Neuronal stem cell (in vitro differentiated cells): ENCODE results near the gene HPCAL4.
A peak's percentile ranks its signal among the peaks of the same experiment; 100 is the strongest.

Experiments
- DNase-seq: peaks from one replicate; pipeline ENCODE4 v3.0.0-alpha.2; 2013; ENCODE audit warnings: low spot score
- H2AFZ ChIP-seq: one replicate; pipeline ENCODE4 v1.6.1; 2013; ENCODE audit warnings: mild to moderate bottlenecking, low read length, inconsistent platforms
- H2AK5ac ChIP-seq: 2 replicates; pipeline ENCODE4 v1.6.1; 2013; ENCODE audit warnings: low read depth, mild to moderate bottlenecking, inconsistent platforms, low read length, moderate library complexity, mixed read lengths
- H2BK120ac ChIP-seq: 2 replicates; pipeline ENCODE4 v1.6.1; 2013; ENCODE audit warnings: low read depth, mild to moderate bottlenecking, inconsistent platforms, low read length, moderate library complexity, mixed read lengths
- H2BK12ac ChIP-seq: one replicate; pipeline ENCODE4 v1.6.1; 2013; ENCODE audit warnings: low read length, inconsistent platforms
- H2BK15ac ChIP-seq: 2 replicates; pipeline ENCODE4 v1.6.1; 2013; ENCODE audit warnings: mild to moderate bottlenecking, low read length, inconsistent platforms, mixed read lengths
- H2BK5ac ChIP-seq: one replicate; pipeline ENCODE4 v1.6.1; 2013; ENCODE audit warnings: inconsistent platforms, mild to moderate bottlenecking, low read length, moderate library complexity
- H3K14ac ChIP-seq: one replicate; pipeline ENCODE4 v1.6.1; 2013; ENCODE audit warnings: low read length, inconsistent platforms
- H3K18ac ChIP-seq: 2 replicates; pipeline ENCODE4 v1.6.1; 2013; ENCODE audit warnings: low read length, inconsistent platforms
- H3K23ac ChIP-seq: 2 replicates; pipeline ENCODE4 v1.6.1; 2013; ENCODE audit warnings: low read depth, mild to moderate bottlenecking, mixed read lengths, low read length, inconsistent platforms; ENCODE audit not compliant: poor library complexity
- H3K27ac ChIP-seq: replicated peaks from 3 replicates; pipeline ENCODE4 v1.5.1; 2013; ENCODE audit warnings: low read length, inconsistent platforms
- H3K27me3 ChIP-seq, 3 experiments: 2 replicates each; pipeline ENCODE4 v1.6.1; 2013; ENCODE audit warnings: low read length in 3 of 3, mild to moderate bottlenecking in 2 of 3, inconsistent platforms in 1 of 3, low read depth in 1 of 3, mixed read lengths in 1 of 3, moderate library complexity in 1 of 3; ENCODE audit not compliant: control insufficient read depth in 3 of 3, insufficient read depth in 3 of 3
- H3K36me3 ChIP-seq, 2 donors: replicated peaks in 1 of 2; 2 replicates each; pipeline ENCODE4 v1.6.1; 2013; ENCODE audit warnings: low read length in 2 of 2; ENCODE audit not compliant: control insufficient read depth in 2 of 2, insufficient read depth in 2 of 2
- H3K4ac ChIP-seq: 2 replicates; pipeline ENCODE4 v1.6.1; 2013; ENCODE audit warnings: inconsistent platforms, mild to moderate bottlenecking, low read length, moderate library complexity
- H3K4me1 ChIP-seq, 2 donors: 1 replicate in 1 of 2; 2 replicates in 1 of 2; pipeline ENCODE4 v1.6.1; 2013; ENCODE audit warnings: low read length in 2 of 2, low read depth in 1 of 2; ENCODE audit not compliant: control insufficient read depth in 2 of 2, insufficient read depth in 1 of 2
- H3K4me2 ChIP-seq: one replicate; pipeline ENCODE4 v1.6.1; 2013; ENCODE audit warnings: mild to moderate bottlenecking, low read length, inconsistent platforms; ENCODE audit not compliant: insufficient read depth, poor library complexity, severe bottlenecking
- H3K4me3 ChIP-seq, 2 donors: 2 replicates each; pipeline ENCODE4 v1.5.1; 2013; ENCODE audit warnings: low read length in 2 of 2, mild to moderate bottlenecking in 2 of 2, inconsistent platforms in 1 of 2, moderate library complexity in 1 of 2
- H3K79me1 ChIP-seq: one replicate; pipeline ENCODE4 v1.6.1; 2013; ENCODE audit warnings: low read depth, mild to moderate bottlenecking, inconsistent platforms, low read length, moderate library complexity
- H3K9ac ChIP-seq: one replicate; pipeline ENCODE4 v1.6.1; 2013; ENCODE audit warnings: mild to moderate bottlenecking, low read depth, low read length, inconsistent platforms; ENCODE audit not compliant: poor library complexity
- H3K9me3 ChIP-seq, 2 donors: replicated peaks in 1 of 2; 2 replicates each; pipeline versions ENCODE3 to v1.6.1; 2013; ENCODE audit warnings: low read length in 2 of 2, mild to moderate bottlenecking in 2 of 2, inconsistent platforms in 1 of 2, low read depth in 1 of 2, mixed read lengths in 1 of 2, moderate library complexity in 1 of 2; ENCODE audit not compliant: control insufficient read depth in 2 of 2, insufficient read depth in 1 of 2
- H4K8ac ChIP-seq: one replicate; pipeline ENCODE4 v1.6.1; 2013; ENCODE audit warnings: low read depth, mild to moderate bottlenecking, inconsistent platforms, low read length, moderate library complexity
- H4K91ac ChIP-seq: one replicate; pipeline ENCODE4 v1.6.1; 2013; ENCODE audit warnings: low read length, low read depth, mild to moderate bottlenecking, inconsistent platforms; ENCODE audit not compliant: poor library complexity
- WGBS, 2 donors: extraction: QIAGEN DNeasy Blood & Tissue Kit; methylation state at CpG; one replicate each; pipeline ENCODE4 v1.1.7; 2013; ENCODE audit warnings: missing lambda C conversion rate in 2 of 2, mixed read lengths in 1 of 2; ENCODE audit not compliant: insufficient read length in 2 of 2, insufficient replicate concordance in 1 of 2; ENCODE audit errors: extremely low coverage in 2 of 2; 5-methylcytosine and 5-hydroxymethylcytosine counted together

The HPCAL4 gene

GRCh38 chr1:39633422-39633821, 57.8 kb downstream of the HPCAL4 start:
- peak overlapping the region; percentile 11 for H2BK12ac ChIP-seq
- H2BK120ac ChIP-seq, result peak overlapping the region; percentile 12
- peak overlapping the region; percentile 85 for H2AFZ ChIP-seq
- no peak overlapping the region for H3K23ac ChIP-seq
- peaks cover 0 to 79% (median 9%) of the 10 kb centered on the region in 3 experiments for H3K27me3 ChIP-seq
- no peak overlapping the region for H3K4me3 ChIP-seq
- no peak overlapping the region for H3K27ac ChIP-seq
- H3K4me1 ChIP-seq, result peaks cover 0 to 19% of the 10 kb centered on the region in 2 donors
- H2BK15ac ChIP-seq, result peak overlapping the region; percentile 1
- no peaks in the 10 kb centered on the region for H3K9me3 ChIP-seq
- no peak for DNase-seq
- no peak overlapping the region for H4K91ac ChIP-seq
- no CpG with 5 or more reads among the region's 3 CpGs for WGBS, 2 donors
- peaks cover 0 to 2% of the 10 kb centered on the region in 2 donors for H3K36me3 ChIP-seq
- H2BK5ac ChIP-seq, result peak overlapping the region; percentile 20
- H3K4ac ChIP-seq, result no peak overlapping the region
- H3K4me2 ChIP-seq, result peak overlapping the region; percentile 40
- peak overlapping the region; percentile 80 for H3K18ac ChIP-seq
- no peaks in the 10 kb centered on the region for H3K79me1 ChIP-seq
- H3K9ac ChIP-seq, result peak overlapping the region; percentile 1
- H4K8ac ChIP-seq, result no peak overlapping the region
- peak overlapping the region; percentile 64 for H2AK5ac ChIP-seq
- H3K14ac ChIP-seq, result no peak overlapping the region

- H3K4me1 ChIP-seq, result peaks cover 0 to 19% of the 10 kb centered on the region in 2 donors
- H2AFZ ChIP-seq, result peak overlapping the region; percentile 85
- no peaks in the 10 kb centered on the region for H3K79me1 ChIP-seq
- H2AK5ac ChIP-seq, result peak overlapping the region; percentile 64
- H3K14ac ChIP-seq, result no peak overlapping the region
- no peaks in the 10 kb centered on the region for H3K9me3 ChIP-seq
- DNase-seq, result peak; percentile 66
- peak overlapping the region; percentile 78 for H3K9ac ChIP-seq
- no peak overlapping the region for H2BK12ac ChIP-seq
- H4K91ac ChIP-seq, result no peak overlapping the region
- peak overlapping the region; percentile 75 for H3K27ac ChIP-seq
- H3K4me2 ChIP-seq, result peak overlapping the region; percentile 40
- no CpG with 5 or more reads among the region's 61 CpGs for WGBS, 2 donors
- no peak overlapping the region for H3K4ac ChIP-seq
- H3K18ac ChIP-seq, result peak overlapping the region; percentile 94
- peaks cover 0 to 75% (median 4%) of the 10 kb centered on the region in 3 experiments for H3K27me3 ChIP-seq
- H2BK5ac ChIP-seq, result peak overlapping the region; percentile 20
- H3K23ac ChIP-seq, result peak overlapping the region; percentile 14
- peak overlapping the region; percentile 1 for H2BK15ac ChIP-seq
- H3K36me3 ChIP-seq, result peaks cover 0 to 2% of the 10 kb centered on the region in 2 donors
- peak overlapping the region; percentile 58 for H2BK120ac ChIP-seq
- peak overlapping the region in 1 of 2 donors; percentile 23 for H3K4me3 ChIP-seq
- no peak overlapping the region for H4K8ac ChIP-seq
These were observed 58.4 kb downstream of the HPCAL4 start for GRCh38 chr1:39632682-39633417.

DNA sequence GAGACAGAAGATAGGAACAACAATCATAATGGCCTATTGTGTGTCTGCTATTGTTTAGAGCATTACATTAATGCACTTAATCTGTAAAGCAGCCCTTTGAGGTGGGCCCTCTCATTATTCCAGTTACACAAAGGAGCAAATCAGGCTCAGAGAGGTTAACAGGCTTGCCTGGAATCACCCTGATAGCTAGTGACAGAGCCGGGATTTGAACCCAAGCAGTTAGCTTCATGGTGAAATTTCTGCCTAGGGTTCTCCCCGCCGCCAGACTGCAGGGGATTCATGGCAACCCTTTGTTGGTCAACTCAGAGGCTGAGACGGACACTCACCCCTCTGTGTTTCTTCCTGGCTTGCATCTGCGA, 58.9 kb downstream of the HPCAL4 start:
- Histone ChIP-seq H4K8ac (no peak overlapping the region), H3K9me3 (no peaks in the 10 kb centered on the region), H3K23ac (peak overlapping the region; percentile 14), H3K4me2 (peak overlapping the region; percentile 34), H4K91ac (no peak overlapping the region), H3K79me1 (no peaks in the 10 kb centered on the region), H3K36me3 (peaks cover 0 to 2% of the 10 kb centered on the region in 2 donors), H3K4ac (no peak overlapping the region), H2AFZ (peak overlapping the region; percentile 85), H2BK12ac (no peak overlapping the region), H2BK120ac (peak overlapping the region; percentile 58), H3K4me3 (no peak overlapping the region), H3K27me3 (peaks cover 0 to 74% (median 4%) of the 10 kb centered on the region in 3 experiments), H3K14ac (no peak overlapping the region), H3K27ac (peak overlapping the region; percentile 75), H3K18ac (peak overlapping the region; percentile 94), H2AK5ac (no peak overlapping the region), H3K4me1 (peaks cover 0 to 19% of the 10 kb centered on the region in 2 donors), H3K9ac (no peak overlapping the region), H2BK15ac (no peak overlapping the region), H2BK5ac (peak overlapping the region; percentile 20)
- DNase-seq, result peak; percentile 29
- WGBS, 2 donors, result no CpG with 5 or more reads among the region's 5 CpGs
